IMR-90 (cell line): ENCODE data around the gene CTDSP2.

Source experiments
- CTCF ChIP-seq: conservative IDR thresholded peaks from 2 replicates; pipeline ENCODE4 v1.5.1; 2012; ENCODE audit warnings: mild to moderate bottlenecking, low read depth, low read length, improper control_type of control experiment
- MXI1 ChIP-seq: IDR thresholded peaks from 2 replicates; pipeline ENCODE4 v1.6.1; 2012; ENCODE audit warnings: low read depth, mild to moderate bottlenecking, low read length, moderate library complexity, borderline replicate concordance
- POLR2A ChIP-seq: IDR thresholded peaks from 2 replicates; pipeline ENCODE4 v1.6.1; 2012; ENCODE audit warnings: mild to moderate bottlenecking, low read depth, low read length
- RAD21 ChIP-seq: IDR thresholded peaks from 2 replicates; pipeline ENCODE4 v1.6.1; 2012; ENCODE audit warnings: low read length, improper control_type of control experiment
- RFX5 ChIP-seq: IDR thresholded peaks from 2 replicates; pipeline ENCODE4 v1.8.0; 2012; ENCODE audit warnings: low read depth, mild to moderate bottlenecking, low read length, moderate library complexity

GRCh38 chr12:57795354-57795753 is 51.2 kb downstream of the CTDSP2 start:
- TF ChIP-seq CTCF (no peak), MXI1 (no peak), RFX5 (no peak), RAD21 (no peak), POLR2A (no peak)
